Measurements from ENCODE around the gene RAMP1.

DNA sequence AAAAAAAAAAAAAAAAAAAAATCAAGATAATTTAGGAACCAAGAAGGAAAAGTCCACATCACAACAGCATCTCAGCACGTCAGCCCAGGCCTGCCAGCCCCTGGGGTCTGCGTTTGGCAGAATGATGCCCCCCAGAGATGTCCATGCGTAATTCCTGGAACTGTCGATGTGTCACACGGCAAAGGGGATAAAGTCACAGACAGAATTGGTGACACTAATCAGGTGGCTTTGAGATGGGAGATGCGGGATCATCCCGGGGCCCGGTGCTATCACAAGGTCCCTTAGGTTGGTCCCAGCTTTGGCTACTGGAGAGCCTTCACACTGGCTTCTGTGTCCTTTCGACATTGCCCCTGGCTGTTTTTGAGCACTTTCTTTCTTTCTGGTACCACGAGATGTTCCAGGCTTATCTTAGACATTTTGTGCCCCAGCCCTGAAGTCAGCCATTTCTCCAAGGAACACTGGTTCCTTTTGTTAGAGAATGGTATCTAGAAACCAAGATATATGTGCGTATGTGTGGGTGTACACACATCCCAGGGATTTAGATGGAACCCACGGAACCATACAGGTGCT is 20.7 kb downstream of the RAMP1 start:
- TF ChIP-seq TAF1 (IDR thresholded peaks at IDR 0.05; ENCODE audit: borderline replicate concordance, insufficient read depth, low read length) (no peak), POLR2AphosphoS5 (IDR thresholded peaks at IDR 0.05; ENCODE audit: low read depth, low read length) (no peak), SIN3A (IDR thresholded peaks at IDR 0.05; ENCODE audit: borderline replicate concordance, insufficient read depth, low read length) (no peak)

All from PFSK-1 (cell line).